Ascending aorta (tissue), 2 donors: Measurements from ENCODE around the gene GNA12. TPM values are rescaled to one million over a fixed set of nuclear protein-coding genes. Genes with fewer than 3 reads are reported as not detected.

Experiments
- DNase-seq, 2 donors: peaks; one replicate each; pipeline ENCODE4 v3.0.0-alpha.2; 2019; ENCODE audit warnings: low spot score in 2 of 2
- H3K27ac ChIP-seq, 2 donors: fragments of 200-600 bp; sonication (generic); one replicate each; pipeline ENCODE4 v1.5.1; 2016 to 2017; ENCODE audit warnings: mild to moderate bottlenecking in 1 of 2
- H3K27me3 ChIP-seq: fragments of 200-600 bp; sonication (generic); one replicate; pipeline ENCODE4 v1.5.1; 2017
- H3K36me3 ChIP-seq, 2 donors: fragments of 200-600 bp; sonication (generic); one replicate each; pipeline ENCODE4 v1.5.1; 2016
- H3K4me1 ChIP-seq, 2 donors: fragments of 200-600 bp; sonication (generic); one replicate each; pipeline ENCODE4 v1.5.1; 2016 to 2017; ENCODE audit warnings: mild to moderate bottlenecking in 1 of 2
- H3K4me3 ChIP-seq, 2 donors: fragments of 200-600 bp; sonication (generic); one replicate each; pipeline ENCODE4 v1.5.1; 2016 to 2017; ENCODE audit warnings: mild to moderate bottlenecking in 1 of 2
- H3K9me3 ChIP-seq, 2 donors: fragments of 200-600 bp; sonication (generic); one replicate each; pipeline ENCODE4 v1.5.1; 2016
- intact Hi-C: fragments of 100-400 bp; cut with DNase I; formaldehyde crosslinking; loops from one replicate; pipeline ENCODE4 v1.15.1; 2023
- total RNA-seq: library from RNA; depleted of rRNA; stranded (reverse); fragments of >200 nt; gene quantifications from one replicate; pipeline ENCODE4 v1.1.0, GENCODE V29; 2016
- TF ChIP-seq, protein P1 (sequence below), 3 experiments: fragments of 200-600 bp in 2 of 3; fragments of 450-650 bp in 1 of 3; sonication (generic) in 2 of 3; IDR thresholded peaks; one replicate each; pipeline ENCODE4 v1.5.1; 2016 to 2019; ENCODE audit warnings: antibody characterized with exemption in 3 of 3, mild to moderate bottlenecking in 1 of 3, moderate library complexity in 1 of 3

The GNA12 gene
- total RNA-seq, 1 donor from 2014 or later: 61.0 TPM

DNA sequence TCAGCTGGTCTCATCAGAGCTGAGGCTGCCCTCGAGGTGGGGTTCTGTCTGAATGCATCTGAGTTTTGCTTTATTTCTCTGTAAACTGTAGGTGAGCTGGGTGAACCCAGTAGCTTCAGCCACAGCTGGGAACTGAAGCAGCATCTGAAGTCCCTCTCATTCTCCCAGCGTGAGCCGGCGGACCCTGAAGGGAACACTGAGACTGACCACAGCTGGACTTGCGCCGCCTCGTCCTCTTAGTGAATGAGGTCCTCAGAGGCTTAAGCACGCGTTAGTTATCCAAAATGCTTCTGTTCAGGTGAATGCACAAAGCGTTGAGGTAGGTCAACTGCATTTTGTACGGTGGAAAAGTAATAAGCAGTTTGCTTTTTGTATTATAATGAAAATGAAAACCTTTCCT lies 79.5 kb downstream of the GNA12 start:
- no peaks in the 10 kb centered on the region for H3K27me3 ChIP-seq
- no peaks in the 10 kb centered on the region for H3K36me3 ChIP-seq
- H3K4me1 ChIP-seq: peaks cover 11 to 14% of the 10 kb centered on the region in 2 donors
- intact Hi-C loops: no loop called here
- no peaks in the 10 kb centered on the region for H3K9me3 ChIP-seq
- H3K4me3 ChIP-seq: no peak overlapping the region
- no peak overlapping the region for H3K27ac ChIP-seq
- DNase-seq: no peak
- TF ChIP-seq, protein P1, sequence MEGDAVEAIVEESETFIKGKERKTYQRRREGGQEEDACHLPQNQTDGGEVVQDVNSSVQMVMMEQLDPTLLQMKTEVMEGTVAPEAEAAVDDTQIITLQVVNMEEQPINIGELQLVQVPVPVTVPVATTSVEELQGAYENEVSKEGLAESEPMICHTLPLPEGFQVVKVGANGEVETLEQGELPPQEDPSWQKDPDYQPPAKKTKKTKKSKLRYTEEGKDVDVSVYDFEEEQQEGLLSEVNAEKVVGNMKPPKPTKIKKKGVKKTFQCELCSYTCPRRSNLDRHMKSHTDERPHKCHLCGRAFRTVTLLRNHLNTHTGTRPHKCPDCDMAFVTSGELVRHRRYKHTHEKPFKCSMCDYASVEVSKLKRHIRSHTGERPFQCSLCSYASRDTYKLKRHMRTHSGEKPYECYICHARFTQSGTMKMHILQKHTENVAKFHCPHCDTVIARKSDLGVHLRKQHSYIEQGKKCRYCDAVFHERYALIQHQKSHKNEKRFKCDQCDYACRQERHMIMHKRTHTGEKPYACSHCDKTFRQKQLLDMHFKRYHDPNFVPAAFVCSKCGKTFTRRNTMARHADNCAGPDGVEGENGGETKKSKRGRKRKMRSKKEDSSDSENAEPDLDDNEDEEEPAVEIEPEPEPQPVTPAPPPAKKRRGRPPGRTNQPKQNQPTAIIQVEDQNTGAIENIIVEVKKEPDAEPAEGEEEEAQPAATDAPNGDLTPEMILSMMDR (IDR thresholded peaks at IDR 0.05): no peak

DNA sequence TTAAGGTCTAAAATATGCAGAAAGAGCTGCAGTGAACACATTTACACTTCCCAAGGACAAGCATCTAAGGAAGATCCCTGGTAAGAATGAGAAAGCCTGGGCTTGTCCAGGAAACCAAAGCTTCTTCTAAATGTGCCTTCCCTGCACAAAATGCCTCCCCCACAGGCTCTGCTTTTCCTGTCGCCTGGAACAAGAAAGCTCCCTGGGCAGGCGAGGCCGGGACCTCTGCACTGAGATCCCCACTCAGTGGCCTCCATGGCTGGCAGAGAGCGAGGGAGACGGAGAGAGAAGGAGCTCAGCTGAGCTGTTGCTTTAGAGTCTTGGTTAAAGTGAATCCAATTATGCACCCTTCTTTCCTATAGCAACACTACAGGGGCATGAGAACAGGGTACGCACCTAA lies 80.5 kb downstream of the GNA12 start:
- DNase-seq: no peak
- Histone ChIP-seq H3K4me3 (no peak overlapping the region), H3K27me3 (no peaks in the 10 kb centered on the region), H3K36me3 (no peaks in the 10 kb centered on the region), H3K9me3 (no peaks in the 10 kb centered on the region), H3K4me1 (peaks cover 18 to 25% of the 10 kb centered on the region in 2 donors), H3K27ac (peak overlapping the region; percentile 64 to 74)
- TF ChIP-seq, protein P1 (IDR thresholded peaks at IDR 0.05): no peak
- intact Hi-C loops: no loop called here

DNA sequence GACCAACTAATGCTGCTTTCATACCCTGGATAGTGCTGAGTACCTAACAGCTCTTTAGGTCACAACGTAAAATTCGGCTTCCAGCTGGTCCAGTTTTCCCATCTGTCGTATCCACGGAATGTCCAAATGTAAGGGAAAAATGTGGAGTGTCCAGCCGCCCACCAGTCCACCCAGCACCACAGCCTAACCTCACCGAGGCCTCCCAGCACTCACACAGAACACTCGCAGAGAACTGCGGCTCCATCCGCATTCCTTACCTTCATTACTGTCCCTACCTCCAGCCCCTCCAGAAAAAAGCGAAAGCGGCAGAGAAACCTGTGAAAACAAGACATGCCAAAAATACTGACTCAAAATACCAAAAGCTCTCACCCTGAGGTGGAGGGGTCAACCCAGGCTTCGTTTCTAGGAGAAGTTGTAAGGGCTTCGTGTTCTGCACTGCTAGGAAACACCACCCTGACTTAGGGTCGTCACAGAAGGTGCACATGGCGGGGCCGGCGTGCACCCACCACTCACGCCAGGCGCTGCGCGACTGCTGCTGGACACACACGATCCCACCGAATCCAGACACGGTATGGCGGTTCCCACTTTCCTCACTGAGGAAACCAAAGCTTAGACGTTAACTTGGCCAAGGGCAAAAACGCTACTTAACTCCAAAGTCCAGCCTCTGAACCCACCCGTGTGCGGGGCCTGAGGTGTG lies 82.2 kb downstream of the GNA12 start:
- no peaks in the 10 kb centered on the region for H3K36me3 ChIP-seq
- H3K27ac ChIP-seq: peak overlapping the region; percentile 64 to 74
- TF ChIP-seq, protein P1 (IDR thresholded peaks at IDR 0.05): no peak
- intact Hi-C loops: loop anchor here (2.0 kb wide), 1 partner anchor 33 kb away; no protein-coding TSS in a partner anchor
- H3K4me1 ChIP-seq: peaks cover 29 to 37% of the 10 kb centered on the region in 2 donors
- no peaks in the 10 kb centered on the region for H3K9me3 ChIP-seq
- no peaks in the 10 kb centered on the region for H3K27me3 ChIP-seq
- no peak for DNase-seq
- no peak overlapping the region for H3K4me3 ChIP-seq

DNA sequence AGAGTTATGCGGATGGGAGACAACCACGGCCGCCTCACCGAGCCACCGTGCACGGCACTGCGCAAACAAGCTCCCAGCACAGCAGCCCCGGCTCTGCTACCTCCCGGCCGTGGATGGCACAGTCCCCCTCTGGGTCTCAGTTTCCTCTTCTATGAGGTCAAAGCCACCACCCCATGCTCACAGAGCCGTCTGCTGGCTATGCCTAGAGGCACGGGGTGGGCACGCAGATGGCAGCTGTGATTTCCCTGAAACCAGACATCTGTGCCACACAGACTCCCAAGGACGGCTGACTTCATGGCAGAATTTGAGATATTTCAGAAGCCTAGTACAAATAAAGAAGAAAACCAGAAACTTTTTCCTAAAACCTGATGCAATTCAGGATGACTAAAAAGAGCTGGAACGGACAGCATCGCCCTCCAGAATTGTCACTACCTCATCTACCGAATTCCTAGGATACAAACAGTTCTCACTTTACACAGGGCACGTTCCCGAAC lies 82.9 kb downstream of the GNA12 start:
- H3K4me3 ChIP-seq: no peak overlapping the region
- DNase-seq: no peak
- peak overlapping the region; percentile 78 to 79 for H3K27ac ChIP-seq
- H3K36me3 ChIP-seq: no peaks in the 10 kb centered on the region
- H3K9me3 ChIP-seq: no peaks in the 10 kb centered on the region
- H3K4me1 ChIP-seq: peaks cover 29 to 40% of the 10 kb centered on the region in 2 donors
- no peaks in the 10 kb centered on the region for H3K27me3 ChIP-seq
- intact Hi-C loops: loop anchor here (2.0 kb wide), 1 partner anchor 34 kb away; no protein-coding TSS in a partner anchor
- TF ChIP-seq, protein P1 (IDR thresholded peaks at IDR 0.05): no peak

DNA sequence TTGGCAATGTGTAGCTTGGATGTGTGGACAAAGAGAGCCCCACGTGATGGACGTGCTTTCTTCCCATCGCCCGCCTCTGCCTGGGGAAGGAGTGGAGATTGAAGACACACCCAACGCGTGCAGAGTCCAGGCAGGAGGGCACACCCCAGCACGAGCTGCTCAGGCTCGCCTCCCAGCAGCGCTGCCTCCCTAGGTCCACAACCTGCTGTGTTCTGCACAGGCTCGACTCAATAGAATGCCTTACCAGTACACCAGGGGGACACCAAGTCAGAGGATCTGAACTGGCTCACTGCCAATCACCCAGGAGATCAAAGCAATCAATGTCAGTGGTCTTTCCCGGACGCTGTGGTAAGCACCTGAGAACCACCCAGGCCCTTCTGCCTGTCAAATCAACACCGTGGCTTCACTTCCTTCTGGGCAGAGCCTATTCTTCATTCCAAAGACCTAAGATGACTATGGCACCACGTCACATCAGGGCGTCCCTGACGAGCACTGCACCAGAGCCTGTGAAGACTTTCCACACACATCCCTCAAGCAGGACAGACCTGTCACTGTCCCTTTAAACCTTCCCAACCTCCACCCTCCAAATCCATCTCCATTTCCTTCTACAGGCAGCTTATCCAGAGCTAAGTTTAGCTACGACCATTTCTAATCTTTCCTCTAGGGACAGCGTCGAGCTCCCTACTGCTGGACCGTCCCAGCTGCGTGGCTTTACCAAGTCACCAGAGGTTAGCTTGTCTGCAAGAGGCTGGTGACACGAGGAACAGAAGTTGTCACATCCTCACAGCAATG lies 83.8 kb downstream of the GNA12 start:
- TF ChIP-seq, protein P1 (IDR thresholded peaks at IDR 0.05): peak in 2 of 3 experiments; percentile 51 to 54
- Histone ChIP-seq H3K4me3 (peak overlapping the region; percentile 6 to 36), H3K27ac (peak overlapping the region; percentile 78 to 79), H3K4me1 (peaks cover 29 to 40% of the 10 kb centered on the region in 2 donors), H3K27me3 (no peaks in the 10 kb centered on the region), H3K9me3 (no peaks in the 10 kb centered on the region), H3K36me3 (no peaks in the 10 kb centered on the region)
- DNase-seq: peak in 1 of 2 donors; percentile 76
- intact Hi-C loops: loop anchor here (2.0 kb wide), 1 partner anchor 35 kb away; no protein-coding TSS in a partner anchor
